Measurements from ENCODE around the gene DOCK3.

DNA sequence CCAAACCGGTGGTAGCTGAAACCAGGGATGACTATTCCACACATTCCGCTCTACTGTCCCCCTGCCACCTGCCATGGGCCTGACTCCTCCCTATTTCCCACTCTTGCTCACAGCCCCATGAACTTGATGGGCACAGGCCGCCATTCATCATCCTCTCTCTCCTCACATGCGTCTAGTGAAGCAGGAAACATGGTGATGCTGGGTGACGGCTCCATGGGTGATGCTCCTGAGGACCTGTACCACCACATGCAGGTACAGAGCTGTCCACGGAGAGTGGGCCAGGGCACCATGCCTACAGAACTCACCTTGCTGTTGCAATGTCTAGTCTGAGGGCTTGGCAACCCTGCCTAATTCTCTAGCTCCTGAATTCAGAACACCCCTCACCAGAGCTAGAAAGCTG lies 687.0 kb downstream of the DOCK3 start:
- TF ChIP-seq, protein P1, sequence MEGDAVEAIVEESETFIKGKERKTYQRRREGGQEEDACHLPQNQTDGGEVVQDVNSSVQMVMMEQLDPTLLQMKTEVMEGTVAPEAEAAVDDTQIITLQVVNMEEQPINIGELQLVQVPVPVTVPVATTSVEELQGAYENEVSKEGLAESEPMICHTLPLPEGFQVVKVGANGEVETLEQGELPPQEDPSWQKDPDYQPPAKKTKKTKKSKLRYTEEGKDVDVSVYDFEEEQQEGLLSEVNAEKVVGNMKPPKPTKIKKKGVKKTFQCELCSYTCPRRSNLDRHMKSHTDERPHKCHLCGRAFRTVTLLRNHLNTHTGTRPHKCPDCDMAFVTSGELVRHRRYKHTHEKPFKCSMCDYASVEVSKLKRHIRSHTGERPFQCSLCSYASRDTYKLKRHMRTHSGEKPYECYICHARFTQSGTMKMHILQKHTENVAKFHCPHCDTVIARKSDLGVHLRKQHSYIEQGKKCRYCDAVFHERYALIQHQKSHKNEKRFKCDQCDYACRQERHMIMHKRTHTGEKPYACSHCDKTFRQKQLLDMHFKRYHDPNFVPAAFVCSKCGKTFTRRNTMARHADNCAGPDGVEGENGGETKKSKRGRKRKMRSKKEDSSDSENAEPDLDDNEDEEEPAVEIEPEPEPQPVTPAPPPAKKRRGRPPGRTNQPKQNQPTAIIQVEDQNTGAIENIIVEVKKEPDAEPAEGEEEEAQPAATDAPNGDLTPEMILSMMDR (IDR thresholded peaks at IDR 0.05; ENCODE audit: insufficient read depth, low read length), result no peak
- TF ChIP-seq, protein P2, sequence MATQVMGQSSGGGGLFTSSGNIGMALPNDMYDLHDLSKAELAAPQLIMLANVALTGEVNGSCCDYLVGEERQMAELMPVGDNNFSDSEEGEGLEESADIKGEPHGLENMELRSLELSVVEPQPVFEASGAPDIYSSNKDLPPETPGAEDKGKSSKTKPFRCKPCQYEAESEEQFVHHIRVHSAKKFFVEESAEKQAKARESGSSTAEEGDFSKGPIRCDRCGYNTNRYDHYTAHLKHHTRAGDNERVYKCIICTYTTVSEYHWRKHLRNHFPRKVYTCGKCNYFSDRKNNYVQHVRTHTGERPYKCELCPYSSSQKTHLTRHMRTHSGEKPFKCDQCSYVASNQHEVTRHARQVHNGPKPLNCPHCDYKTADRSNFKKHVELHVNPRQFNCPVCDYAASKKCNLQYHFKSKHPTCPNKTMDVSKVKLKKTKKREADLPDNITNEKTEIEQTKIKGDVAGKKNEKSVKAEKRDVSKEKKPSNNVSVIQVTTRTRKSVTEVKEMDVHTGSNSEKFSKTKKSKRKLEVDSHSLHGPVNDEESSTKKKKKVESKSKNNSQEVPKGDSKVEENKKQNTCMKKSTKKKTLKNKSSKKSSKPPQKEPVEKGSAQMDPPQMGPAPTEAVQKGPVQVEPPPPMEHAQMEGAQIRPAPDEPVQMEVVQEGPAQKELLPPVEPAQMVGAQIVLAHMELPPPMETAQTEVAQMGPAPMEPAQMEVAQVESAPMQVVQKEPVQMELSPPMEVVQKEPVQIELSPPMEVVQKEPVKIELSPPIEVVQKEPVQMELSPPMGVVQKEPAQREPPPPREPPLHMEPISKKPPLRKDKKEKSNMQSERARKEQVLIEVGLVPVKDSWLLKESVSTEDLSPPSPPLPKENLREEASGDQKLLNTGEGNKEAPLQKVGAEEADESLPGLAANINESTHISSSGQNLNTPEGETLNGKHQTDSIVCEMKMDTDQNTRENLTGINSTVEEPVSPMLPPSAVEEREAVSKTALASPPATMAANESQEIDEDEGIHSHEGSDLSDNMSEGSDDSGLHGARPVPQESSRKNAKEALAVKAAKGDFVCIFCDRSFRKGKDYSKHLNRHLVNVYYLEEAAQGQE (IDR thresholded peaks at IDR 0.05; ENCODE audit: insufficient replicate concordance, low read depth), result no peak
- TF ChIP-seq POLR2AphosphoS5 (IDR thresholded peaks at IDR 0.05; ENCODE audit: low read depth) (no peak), GABPA (IDR thresholded peaks at IDR 0.05; ENCODE audit: low read depth) (no peak)

All from HL-60 (cell line).